Type B pancreatic cell (in vitro differentiated cells): ENCODE results near the gene CSH2. TPM values are rescaled to one million over a fixed set of nuclear protein-coding genes. Genes with fewer than 3 reads are reported as not detected.
A peak's percentile ranks its signal among the peaks of the same experiment; 100 is the strongest.

Experiments used
- DNase-seq: peaks from one replicate; pipeline ENCODE4 v3.0.0; 2021; ENCODE audit warnings: mixed read lengths; ENCODE audit not compliant: unreplicated experiment; ENCODE audit errors: extremely low spot score
- H3K27ac Mint-ChIP-seq: 2 replicates; pipeline ENCODE4 v1.8.0; 2021; ENCODE audit warnings: mild to moderate bottlenecking, mixed read lengths
- H3K27me3 Mint-ChIP-seq: 2 replicates; pipeline ENCODE4 v1.8.0; 2021; ENCODE audit warnings: mixed read lengths
- H3K36me3 Mint-ChIP-seq: 2 replicates; pipeline ENCODE4 v1.8.0; 2021; ENCODE audit warnings: mixed read lengths
- H3K4me1 Mint-ChIP-seq: one replicate; pipeline ENCODE4 v1.8.0; 2021; ENCODE audit warnings: mixed read lengths; ENCODE audit not compliant: unreplicated experiment
- H3K4me3 Mint-ChIP-seq: 2 replicates; pipeline ENCODE4 v1.8.0; 2021; ENCODE audit warnings: mild to moderate bottlenecking, mixed read lengths
- H3K9me3 Mint-ChIP-seq: 2 replicates; pipeline ENCODE4 v1.8.0; 2021; ENCODE audit warnings: mixed read lengths
- total RNA-seq: library from RNA; stranded (reverse); gene quantifications from 2 replicates; pipeline ENCODE4 v1.2.1, GENCODE V29; 2021; ENCODE audit warnings: low replicate concordance
- TF ChIP-seq, protein P1 (sequence below): fragments of 200-600 bp; sonication (generic); conservative IDR thresholded peaks from 2 replicates; pipeline ENCODE4 v1.5.0; 2021; ENCODE audit warnings: antibody characterized with exemption, mild to moderate bottlenecking

Gene CSH2
- total RNA-seq, 1 donor from 2014 or later, result not detected

DNA sequence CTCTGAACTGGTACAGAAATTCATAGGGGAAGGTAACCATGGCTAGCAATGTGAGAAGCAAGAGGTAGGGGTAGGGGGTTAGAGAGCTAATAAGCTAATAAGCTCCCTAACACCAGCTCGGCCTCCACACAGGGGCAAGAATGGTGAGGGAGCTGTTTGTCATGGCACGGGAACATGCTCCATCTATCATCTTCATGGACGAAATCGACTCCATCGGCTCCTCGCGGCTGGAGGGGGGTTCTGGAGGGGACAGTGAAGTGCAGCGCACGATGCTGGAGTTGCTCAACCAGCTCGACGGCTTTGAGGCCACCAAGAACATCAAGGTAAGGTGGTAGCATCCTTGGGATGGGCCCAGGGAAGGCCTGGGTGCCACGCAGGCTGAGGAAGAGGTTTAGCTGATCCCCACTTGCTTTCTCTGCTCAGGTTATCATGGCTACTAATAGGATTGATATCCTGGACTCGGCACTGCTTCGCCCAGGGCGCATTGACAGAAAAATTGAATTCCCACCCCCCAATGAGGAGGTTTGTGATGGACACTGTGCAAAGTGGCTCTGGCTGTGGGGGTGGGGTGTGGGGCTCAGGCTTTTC, 42.5 kb downstream of the CSH2 start:
- peaks cover 31% of the 10 kb centered on the region for H3K36me3 Mint-ChIP-seq
- no peak for DNase-seq
- H3K27ac Mint-ChIP-seq, result peak overlapping the region; percentile 48
- H3K27me3 Mint-ChIP-seq, result no peaks in the 10 kb centered on the region
- peaks cover 26% of the 10 kb centered on the region for H3K4me1 Mint-ChIP-seq
- H3K9me3 Mint-ChIP-seq, result no peaks in the 10 kb centered on the region
- TF ChIP-seq, protein P1, sequence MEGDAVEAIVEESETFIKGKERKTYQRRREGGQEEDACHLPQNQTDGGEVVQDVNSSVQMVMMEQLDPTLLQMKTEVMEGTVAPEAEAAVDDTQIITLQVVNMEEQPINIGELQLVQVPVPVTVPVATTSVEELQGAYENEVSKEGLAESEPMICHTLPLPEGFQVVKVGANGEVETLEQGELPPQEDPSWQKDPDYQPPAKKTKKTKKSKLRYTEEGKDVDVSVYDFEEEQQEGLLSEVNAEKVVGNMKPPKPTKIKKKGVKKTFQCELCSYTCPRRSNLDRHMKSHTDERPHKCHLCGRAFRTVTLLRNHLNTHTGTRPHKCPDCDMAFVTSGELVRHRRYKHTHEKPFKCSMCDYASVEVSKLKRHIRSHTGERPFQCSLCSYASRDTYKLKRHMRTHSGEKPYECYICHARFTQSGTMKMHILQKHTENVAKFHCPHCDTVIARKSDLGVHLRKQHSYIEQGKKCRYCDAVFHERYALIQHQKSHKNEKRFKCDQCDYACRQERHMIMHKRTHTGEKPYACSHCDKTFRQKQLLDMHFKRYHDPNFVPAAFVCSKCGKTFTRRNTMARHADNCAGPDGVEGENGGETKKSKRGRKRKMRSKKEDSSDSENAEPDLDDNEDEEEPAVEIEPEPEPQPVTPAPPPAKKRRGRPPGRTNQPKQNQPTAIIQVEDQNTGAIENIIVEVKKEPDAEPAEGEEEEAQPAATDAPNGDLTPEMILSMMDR, result no peak
- H3K4me3 Mint-ChIP-seq, result peak overlapping the region; percentile 18

- H3K36me3 Mint-ChIP-seq, result peaks cover 27% of the 10 kb centered on the region
- H3K4me1 Mint-ChIP-seq, result peaks cover 30% of the 10 kb centered on the region
- H3K4me3 Mint-ChIP-seq, result no peak overlapping the region
- TF ChIP-seq, protein P1, result no peak
- H3K9me3 Mint-ChIP-seq, result no peaks in the 10 kb centered on the region
- no peak for DNase-seq
- H3K27me3 Mint-ChIP-seq, result no peaks in the 10 kb centered on the region
- peak overlapping the region; percentile 48 for H3K27ac Mint-ChIP-seq
These were observed 43.2 kb downstream of the CSH2 start for GRCh38 chr17:63830278-63830677.

GRCh38 chr17:63828936-63829335, 44.5 kb downstream of the CSH2 start:
- H3K4me3 Mint-ChIP-seq, result peak overlapping the region; percentile 96
- H3K4me1 Mint-ChIP-seq, result peaks cover 37% of the 10 kb centered on the region
- no peaks in the 10 kb centered on the region for H3K9me3 Mint-ChIP-seq

DNA sequence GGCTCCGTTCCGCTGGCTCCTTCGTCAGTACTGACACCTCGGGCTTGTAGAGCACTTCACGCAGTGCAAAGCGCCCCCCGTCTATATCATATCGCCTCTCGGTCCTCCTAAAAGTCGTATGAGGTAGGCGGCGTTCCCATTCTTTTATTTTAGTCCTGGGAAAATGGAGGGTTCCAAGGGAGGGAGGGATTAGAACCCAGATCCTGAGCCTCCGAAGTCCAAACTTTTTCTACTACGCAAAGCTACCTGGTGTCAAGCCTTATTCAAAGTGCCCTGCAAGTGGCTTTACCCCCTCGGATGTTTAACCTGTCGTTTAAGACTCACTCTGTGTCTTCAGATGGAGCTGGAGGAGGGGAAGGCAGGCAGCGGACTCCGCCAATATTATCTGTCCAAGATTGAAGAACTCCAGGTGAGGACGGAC, 45.7 kb downstream of the CSH2 start:
- TF ChIP-seq, protein P1, result no peak
- H3K36me3 Mint-ChIP-seq, result peaks cover 39% of the 10 kb centered on the region
- H3K27me3 Mint-ChIP-seq, result no peaks in the 10 kb centered on the region
- H3K4me3 Mint-ChIP-seq, result peak overlapping the region; percentile 96
- H3K9me3 Mint-ChIP-seq, result no peaks in the 10 kb centered on the region
- H3K4me1 Mint-ChIP-seq, result peaks cover 37% of the 10 kb centered on the region
- H3K27ac Mint-ChIP-seq, result peak overlapping the region; percentile 100
- DNase-seq, result no peak

More at GRCh38 chr17:63828936-63829335, 44.5 kb downstream of the CSH2 start:
- no peak for DNase-seq
- TF ChIP-seq, protein P1, result no peak
- no peak overlapping the region for H3K27ac Mint-ChIP-seq
- H3K36me3 Mint-ChIP-seq, result peaks cover 34% of the 10 kb centered on the region
- no peaks in the 10 kb centered on the region for H3K27me3 Mint-ChIP-seq

GRCh38 chr17:63827002-63827800, 46.3 kb downstream of the CSH2 start, which contains the start of the genes FTSJ3 and PSMC5:
TSS of gene FTSJ3 (minus strand) at chr17:63827663. CDS start at chr17:63826902, 761 bp downstream.
TSS of gene PSMC5 (plus strand) at chr17:63827431. CDS start at chr17:63827491, 60 bp downstream.
- DNase-seq, result peak; percentile 92
- H3K4me3 Mint-ChIP-seq, result peak within 1 kb of the TSS; percentile 96
- peak within 1 kb of the TSS; percentile 100 for H3K27ac Mint-ChIP-seq
- H3K27me3 Mint-ChIP-seq, result no peaks in the 10 kb centered on the region
- peaks cover 42% of the 10 kb centered on the region for H3K36me3 Mint-ChIP-seq
- no peaks in the 10 kb centered on the region for H3K9me3 Mint-ChIP-seq
- H3K4me1 Mint-ChIP-seq, result peaks cover 37% of the 10 kb centered on the region
- TF ChIP-seq, protein P1, result peak; percentile 73
